Activated T-cell treated with anti-CD3 and anti-CD28 coated beads, Interleukin-2, amount 50 U/mL, for 1 hour (primary cell): ENCODE data around the gene STXBP5L.
"Not testable (repeated sequence)": the region's sequence is repeated elsewhere in the genome, so short reads cannot be mapped to it uniquely, and the experiment has no call there.

ENCODE experiments used
- DNase-seq: peaks from one replicate; pipeline ENCODE4 v3.0.0-alpha.2; 2020

The STXBP5L gene

DNA sequence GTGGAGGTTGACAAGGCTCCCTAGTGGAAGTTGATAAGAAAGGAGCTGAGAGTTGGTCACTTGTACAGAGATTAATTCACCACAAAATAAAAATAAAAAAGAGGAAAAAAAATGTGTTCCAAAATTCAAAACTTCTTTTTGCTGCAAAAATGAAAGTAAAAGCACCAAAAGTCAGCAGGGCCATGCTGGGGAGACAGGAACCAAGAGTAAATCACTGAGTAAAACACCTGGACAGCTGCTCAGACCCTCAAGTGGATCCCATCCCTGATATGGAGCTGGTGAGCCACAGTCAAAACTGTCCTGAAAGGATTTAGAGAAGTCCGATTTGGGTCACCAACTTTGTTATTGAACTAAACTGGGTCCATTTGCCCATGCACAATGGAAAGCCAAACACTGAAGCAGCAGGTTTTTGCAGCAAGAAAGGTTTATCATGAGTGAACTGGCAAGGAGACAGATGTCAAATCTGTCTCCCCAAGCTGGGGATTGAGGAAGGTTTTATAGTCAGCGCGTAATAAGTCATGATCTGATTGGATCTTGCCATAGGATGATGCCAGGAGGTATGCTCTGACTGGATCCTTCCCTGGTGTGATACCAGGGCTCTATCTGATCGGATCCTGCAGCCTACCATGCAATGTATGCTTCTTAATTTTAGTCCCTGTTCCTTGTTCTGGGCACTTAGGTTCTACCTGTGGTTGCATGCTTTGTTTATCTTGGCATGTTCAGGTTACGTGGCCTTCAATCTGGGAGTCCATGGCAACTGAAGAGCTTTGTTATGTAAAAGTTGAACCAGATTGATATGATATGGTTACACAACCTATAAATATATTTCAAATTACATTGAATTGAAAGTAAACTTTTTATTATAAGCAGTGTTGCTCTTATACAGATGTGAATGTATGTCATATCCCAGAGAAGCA lies 324.6 kb downstream of the STXBP5L start:
- DNase-seq: no peak

DNA sequence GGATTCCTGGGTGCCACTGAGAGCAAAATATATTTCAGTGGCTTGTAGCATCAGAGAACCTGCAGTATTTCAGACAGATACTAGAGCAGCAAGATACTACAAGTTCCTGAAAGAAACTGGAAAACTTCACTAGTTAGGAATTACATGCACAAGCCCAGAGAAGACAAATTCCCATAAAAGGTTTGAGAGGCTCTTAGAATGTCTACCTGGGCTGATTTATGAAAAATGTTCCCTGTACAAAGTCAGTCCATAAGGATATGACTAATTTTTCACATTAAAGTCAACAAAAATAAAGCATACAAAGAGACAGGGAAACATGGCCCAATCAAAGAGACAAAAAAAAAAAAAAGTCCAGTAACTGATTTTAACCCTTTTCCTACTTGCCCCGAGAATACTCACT lies 335.2 kb downstream of the STXBP5L start:
- DNase-seq: no peak

DNA sequence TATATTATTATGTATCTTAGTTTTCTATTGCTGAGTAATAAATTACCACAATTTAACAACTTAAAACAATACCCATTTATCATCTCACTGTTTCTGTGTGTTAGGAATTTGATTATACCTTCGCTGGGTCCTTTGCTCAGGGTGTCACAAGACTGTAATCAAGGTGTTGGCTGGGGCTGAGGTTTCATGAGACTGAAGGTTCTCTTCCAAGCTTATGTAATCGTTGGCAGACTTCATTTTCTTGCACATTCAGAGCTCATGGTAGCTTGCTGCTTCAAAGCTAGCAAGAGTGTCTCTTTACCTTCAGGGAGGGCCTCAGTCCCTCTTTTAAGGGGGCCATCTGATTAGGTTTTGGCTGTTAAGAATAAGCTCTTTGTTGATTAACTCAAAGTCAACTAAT lies 344.7 kb downstream of the STXBP5L start:
- no peak for DNase-seq

DNA sequence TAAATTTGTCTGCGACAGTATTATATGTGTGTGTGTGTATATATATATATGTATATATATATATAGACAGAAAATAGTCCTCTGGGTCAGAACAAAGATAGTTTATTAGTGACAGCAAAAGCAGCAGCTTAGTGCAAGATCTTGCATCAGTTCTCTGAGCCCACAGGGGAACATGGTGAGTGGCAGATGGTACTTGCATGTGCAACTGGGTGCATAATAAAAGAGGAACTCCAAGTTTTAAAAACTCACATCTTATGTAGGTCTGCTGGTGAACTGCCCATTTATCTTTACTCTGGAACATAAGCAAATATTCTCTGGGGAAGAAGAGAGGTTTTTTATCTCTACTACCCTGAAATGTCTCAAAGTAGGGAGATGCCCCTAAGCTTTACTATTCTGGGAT lies 361.4 kb downstream of the STXBP5L start:
- DNase-seq: no peak

DNA sequence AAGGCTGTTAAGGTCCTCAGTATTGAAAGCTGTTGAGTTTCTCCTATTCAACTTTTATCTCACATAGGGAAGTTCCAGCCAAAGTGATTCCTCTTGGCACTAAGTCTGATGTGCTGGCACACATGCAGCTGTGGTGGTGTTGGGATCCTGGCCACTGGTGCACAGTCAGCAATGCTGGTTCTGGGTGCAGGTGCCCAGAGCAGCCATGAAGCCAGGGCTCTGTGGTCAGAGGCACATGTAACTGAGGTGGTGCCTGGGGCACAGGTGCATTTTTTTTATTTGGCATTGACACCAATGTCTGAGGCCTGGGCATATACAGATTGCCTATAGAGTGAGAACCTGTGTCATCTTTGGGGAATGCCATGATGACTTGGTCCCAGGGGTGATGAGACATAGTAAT lies 366.4 kb downstream of the STXBP5L start:
- DNase-seq: no peak

DNA sequence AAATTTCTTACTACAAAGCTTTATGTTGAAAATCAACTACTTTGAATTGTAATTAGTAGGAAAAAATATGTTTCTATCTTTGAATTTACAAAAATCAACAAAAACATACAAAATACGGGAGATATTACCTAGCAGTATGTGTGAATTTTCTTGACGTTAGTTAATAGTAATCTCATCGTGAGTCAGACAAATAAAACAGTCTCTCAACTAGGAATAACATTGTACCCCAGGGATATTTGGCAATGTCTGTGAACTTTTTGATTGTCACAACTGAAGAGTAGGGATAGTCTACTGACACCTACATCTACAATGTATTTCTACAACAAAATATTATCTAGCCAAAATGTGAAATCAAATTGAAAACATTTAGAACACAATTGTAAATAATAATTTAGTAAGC lies 387.4 kb downstream of the STXBP5L start:
- no peak for DNase-seq

DNA sequence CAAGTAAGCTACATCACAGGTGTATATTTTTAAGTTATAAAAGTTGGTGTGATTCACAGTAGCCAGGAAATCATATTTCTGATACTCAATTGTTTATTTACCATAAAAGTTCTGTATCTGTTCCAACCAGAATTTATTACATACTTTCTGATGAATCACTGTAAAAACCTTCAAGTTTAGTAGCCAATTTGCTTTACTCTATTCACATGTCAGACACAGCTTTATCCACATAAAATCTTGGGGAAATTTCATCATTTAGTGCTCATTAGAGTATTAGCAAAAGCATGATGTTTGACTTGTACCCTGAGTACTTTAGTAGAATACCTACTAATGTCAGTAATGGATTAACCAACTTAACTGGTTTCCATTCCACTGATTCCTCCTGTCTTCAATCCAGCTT lies 388.0 kb downstream of the STXBP5L start:
- DNase-seq: no peak

DNA sequence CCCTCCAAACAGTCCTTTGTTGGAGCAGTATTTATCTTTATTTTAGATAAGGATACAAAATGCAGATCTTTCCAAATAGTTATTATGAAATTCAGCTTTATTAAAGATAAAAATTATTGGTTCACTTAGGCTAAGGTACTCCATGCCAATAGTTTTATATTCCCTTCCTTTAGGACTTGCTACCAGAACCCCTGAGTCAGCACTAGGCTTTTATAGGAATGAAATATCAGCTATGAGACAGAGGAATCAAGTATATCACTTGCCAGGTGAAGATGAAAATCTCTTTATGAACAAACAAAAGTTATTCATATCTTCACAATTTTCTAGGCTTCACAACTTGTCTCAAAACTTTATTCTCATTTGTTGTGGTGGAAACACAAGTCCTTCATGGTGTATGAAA lies 416.3 kb downstream of the STXBP5L start:
- DNase-seq: no peak

DNA sequence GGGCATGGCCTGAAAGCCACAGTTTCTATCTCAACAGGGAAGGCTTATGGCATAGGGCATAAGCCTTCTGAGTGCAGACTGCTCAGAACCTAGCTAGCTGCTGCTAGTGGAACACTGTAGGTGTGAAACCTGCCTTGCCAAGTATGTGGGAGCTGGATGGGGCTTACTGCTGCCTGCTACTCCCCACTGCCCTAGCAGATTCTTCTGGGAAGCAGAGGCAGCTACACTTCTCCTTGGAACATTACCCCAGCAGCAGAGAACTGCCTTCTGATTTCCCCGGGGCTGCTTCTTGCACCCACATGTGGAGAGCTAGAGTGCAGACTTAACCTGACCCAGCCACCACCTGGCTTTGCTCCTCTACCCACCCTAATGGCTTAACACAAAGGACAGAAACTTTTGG lies 422.1 kb downstream of the STXBP5L start:
- no peak for DNase-seq

DNA sequence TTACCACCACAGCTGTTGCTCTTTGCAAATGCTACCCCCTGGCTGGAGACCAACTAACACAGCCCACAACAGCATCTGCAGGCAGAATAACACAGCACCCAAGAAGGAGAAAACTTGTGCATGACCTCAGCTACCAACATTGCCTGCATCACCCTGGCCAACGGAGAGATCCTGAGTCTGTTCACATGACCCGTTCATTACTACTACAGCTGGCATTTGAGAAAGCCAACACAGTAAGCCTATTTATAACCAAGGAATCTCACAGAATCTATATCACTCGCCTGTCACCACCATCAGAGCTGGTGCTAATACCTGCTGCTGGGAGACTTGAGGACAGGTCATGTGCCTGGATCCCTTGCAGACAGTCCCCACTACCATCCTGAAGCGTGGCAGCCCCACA lies 422.6 kb downstream of the STXBP5L start:
- DNase-seq: no peak

DNA sequence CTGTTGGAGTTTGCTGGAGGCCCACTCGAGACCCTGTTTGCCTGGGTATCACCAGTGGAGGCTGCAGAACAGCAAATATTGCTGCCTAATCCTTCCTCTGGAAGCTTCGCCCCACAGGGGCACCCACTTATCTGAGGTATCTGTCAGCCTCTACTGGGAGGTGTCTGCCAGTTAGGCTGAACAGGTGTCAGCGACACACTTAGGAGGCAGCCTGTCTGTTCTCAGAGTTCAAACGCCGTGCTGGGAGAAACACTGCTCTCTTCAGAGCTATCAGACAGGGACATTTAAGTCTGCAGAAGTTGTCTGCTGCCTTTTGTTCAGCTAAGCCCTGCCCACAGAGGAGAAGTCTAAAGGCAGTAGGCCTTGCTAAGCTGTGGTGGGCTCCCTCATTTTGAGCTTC lies 448.0 kb downstream of the STXBP5L start:
- not testable (repeated sequence) for DNase-seq

DNA sequence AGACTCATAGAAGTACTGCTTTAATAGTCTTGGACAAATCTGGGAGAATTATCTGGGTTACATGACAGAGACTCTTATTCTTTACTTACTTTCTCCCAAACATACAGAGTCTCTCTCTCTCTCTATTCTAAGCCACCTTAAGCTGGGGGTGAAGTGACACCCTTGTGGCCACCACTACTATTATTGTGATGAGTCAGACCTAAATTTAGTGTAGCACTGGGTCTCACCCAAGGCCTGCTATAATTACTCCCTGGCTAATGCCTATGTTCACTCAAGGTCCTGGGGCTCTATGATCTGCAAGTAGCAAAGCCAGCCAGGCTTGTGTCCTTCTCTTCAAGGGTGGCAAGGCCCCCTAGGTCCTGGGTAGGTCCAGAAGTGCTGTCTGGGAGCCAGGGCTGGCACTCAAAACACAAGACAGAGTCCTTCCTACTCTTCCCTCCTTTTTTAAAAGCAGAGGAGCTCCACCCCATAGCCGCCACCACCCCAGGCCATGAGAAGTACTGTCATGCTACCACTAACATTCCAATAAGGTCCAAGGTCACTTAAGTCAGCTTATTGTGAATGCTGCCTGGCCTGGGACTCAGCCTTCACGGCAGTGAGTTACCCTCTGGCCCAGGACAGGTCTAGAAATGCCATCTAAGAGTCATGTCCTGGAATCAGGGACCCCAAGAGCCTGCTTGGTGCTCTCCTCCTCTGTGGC lies 454.2 kb downstream of the STXBP5L start:
- no peak for DNase-seq

DNA sequence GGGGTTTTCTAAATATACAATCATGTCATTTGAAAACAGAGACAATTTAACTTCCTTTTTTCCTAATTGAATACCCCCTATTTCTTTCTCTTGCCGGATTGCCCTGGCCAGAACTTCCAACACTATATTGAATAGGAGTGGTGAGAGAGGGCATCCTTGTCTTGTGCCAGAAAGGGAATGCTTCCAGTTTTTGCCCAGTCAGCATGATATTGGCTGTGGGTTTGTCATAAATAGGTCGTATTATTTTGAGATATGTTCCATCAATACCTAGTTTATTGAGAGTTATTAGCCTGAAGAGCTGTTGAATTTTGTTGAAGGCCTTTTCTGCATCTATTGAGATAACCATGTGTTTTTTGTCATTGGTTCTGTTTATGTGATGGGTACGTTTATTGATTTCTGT lies 480.3 kb downstream of the STXBP5L start:
- not testable (repeated sequence) for DNase-seq

DNA sequence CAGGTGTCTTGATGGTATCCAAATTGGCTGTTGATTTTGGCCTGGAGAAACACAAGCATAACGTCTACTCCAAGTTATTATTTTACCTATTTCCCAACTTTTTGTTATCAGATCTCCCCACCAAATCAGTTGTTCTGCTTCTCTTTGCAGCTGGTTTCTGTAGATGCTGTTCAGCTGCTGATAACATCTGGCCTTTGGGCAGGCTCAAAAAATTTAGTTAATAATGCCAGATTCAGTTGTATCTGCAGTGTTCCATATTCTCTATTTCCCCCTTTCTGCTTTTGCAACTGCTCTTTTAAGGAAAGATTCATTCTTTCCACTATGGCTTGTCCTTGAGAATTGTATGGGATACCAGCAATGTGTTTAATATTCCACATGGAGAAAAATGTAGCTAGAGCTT lies 488.0 kb downstream of the STXBP5L start:
- not testable (repeated sequence) for DNase-seq

DNA sequence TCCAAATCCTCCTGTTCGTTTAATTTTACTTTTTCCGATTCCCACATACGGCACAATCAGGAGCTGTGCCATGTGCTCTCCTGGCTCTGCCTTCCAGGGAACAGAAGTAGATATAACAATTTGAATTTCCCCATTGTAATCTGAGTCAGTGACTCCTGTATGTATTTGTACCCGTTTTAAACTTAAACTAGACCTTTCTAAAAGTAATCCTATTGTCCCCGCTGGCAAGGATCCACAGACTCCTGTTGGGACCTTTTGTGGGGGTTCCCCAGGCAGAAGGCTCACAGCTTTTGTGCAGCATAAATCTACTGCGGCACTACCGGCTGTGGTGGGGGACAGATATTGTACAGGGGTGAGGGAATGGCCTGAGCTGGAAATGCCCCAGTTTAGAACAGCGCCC lies 490.0 kb downstream of the STXBP5L start:
- DNase-seq: not testable (repeated sequence)

DNA sequence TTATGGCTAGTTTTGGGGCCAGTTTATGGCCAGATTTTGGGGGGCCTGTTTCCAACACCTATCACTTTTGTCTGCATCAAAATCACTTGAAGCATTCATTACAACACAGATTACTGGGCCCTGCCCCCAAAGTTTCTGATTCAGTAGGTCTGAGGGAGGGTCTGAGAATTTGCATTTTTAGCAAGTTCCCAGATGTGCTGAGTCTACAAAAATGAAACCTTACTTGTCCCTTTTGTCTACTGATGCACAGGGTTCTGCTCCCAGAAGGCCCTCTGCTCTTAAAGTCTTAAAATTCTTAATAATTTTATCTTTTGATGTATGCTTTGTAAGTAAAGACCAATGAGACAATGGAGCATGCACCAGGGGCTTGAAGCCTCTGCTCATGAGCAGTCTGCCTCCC lies 491.8 kb downstream of the STXBP5L start:
- DNase-seq: no peak

DNA sequence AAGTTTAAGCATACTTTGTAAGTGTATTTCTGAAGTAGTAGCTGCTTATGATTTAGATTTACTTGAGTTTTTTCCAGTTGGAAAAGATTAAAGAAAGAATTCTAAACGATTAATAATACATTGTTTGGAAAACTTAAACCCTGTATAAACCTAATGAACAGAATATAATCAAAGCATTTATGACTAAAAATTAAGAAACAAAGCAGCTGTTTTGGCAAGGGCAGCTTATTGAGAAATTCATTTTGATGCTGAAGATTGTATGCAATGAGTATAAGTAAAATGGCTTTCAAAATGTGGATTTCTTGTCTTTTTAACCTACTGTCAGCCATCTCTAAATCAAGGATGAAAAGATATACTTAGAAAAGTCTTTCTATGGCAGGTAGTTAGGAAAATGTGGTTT lies 497.6 kb downstream of the STXBP5L start:
- no peak for DNase-seq

DNA sequence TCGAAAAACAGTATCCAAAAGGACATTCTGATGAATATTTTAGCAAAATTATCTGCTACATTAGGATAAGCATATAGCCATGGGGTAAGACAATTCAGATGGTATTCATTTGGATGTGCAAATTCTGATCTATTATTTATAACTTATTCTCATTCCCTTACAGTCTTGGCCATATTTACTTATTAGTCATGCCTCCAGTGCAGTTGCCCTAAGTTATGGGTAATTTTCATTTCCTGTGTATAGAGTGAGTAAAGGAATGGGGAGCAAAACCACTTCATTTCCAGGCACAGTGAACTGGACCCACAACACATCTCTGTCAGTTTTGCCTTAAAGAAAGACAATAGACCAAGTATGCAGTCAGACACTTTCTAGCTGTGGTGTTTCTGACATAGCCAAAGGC lies 503.5 kb downstream of the STXBP5L start:
- DNase-seq: no peak

DNA sequence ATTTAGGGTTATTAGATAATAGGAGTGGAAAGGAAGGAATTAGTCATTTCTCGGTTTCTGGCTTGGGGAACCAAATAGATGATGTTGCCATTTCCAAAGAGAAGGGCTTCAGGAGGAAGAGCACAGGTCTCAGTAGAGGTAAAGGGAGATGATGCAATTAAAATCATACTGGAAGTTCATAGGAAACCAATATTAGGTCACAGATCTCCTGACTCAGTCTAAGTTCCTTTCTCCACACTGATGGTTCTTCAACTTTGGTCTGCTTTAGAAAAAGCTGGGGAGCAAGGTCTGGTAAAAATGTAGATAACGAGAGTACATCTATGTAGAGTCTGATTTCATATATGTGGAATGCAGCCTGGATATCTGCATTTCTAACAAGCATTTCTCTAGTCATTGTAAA lies 506.9 kb downstream of the STXBP5L start:
- no peak for DNase-seq

DNA sequence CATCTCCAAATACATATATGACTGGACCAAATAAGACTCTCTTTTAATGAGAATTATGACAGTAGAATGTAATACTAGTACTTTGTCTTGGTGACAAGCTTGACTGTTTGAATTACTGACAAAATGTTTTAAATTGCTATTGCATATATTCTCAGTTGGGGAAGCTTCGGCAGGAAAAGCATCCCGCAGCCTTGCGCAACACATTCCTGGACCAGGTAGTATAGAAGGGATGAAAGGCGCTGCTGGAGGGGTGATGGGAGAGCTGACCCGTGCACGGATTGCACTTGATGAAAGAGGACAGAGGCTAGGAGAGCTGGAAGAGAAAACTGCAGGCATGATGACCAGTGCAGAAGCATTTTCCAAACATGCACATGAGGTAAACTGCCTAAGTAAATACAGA lies 510.2 kb downstream of the STXBP5L start:
- no peak for DNase-seq

DNA sequence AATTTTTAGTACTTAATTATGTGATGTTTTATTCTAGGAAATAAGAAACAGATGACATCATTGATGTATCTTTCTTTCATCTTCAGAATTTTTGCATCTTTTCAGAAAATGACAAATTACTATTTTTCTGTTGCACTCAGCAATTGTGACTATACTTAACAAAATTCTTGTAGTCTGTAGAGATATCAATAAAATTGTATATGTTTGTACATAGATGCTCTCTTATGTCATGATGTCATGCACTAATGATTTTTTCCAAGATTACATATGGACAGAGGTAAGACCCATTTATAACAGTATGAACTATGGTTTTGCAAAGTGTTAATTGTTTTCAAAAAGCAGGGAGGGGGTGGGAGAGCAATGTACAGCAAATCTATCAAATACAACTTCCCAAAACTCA lies 516.5 kb downstream of the STXBP5L start:
- no peak for DNase-seq

DNA sequence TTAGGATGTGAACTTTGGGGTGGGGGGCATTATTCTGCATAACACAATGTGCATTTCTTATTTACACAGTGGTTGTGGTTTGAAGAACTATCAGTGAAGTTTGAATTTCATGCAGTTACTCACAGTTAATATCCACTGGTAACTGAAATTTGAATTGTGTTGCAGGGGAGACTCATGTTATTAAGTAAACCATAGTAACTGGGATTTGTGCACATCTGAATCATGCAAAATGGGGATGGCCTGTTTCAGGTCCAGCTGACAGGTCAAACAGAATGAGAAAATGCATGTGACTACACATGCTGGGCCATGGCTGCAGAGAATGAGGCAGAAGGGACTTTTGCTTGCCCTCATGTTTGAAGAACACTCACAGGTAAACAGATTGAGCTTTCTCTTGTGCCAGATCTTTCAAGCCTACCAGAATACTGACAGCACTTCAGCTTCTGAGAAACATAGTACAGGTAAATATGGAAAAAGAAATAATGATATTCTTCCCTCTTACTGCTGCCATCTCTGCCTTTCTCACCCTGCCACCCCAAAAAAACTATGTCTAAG lies 522.7 kb downstream of the STXBP5L start:
- DNase-seq: no peak

DNA sequence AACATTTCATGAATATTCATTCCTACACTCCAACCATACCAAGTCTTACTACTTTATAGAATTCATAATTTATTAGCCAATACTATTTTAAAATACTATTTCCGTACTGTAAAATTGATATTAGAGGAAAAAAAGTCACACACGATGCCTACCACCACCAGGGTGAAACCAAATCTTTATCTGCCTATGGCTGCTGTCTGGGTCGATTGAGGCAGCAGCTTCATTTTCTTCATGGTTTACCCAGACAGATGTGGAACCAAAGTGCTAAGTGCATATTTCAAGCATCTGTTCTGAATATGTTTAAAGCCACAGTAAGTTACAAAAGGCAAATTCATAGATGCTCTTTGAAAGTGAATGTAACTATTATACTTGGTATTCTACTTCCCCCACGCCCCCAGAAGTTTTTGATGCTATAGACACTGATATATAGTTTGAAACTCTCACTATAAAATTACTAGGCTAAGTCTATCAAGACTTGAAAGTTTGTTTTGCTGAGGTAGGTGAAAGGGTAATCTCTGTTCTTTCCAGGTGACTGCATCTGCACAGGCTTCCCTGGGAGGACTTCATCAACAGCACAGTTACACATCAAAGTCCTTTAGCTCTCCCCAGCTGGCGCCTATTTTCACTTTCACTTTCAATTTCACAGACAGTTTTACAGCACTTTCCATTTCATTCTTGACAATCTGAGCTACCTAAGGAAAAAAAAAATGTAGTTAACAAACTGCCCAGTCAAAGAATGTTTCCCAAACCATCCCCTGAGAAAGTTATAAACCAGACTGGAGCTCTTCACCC lies 523.9 kb downstream of the STXBP5L start:
- DNase-seq: peak; percentile 17
